Stomach smooth muscle (tissue), 2 donors: ENCODE results near the gene ACTG2.

Source experiments
- H3K27ac ChIP-seq: one replicate; pipeline ENCODE4 v1.7.0; 2013; ENCODE audit warnings: mild to moderate bottlenecking, low read length, inconsistent platforms
- H3K27me3 ChIP-seq, 2 donors: one replicate each; pipeline ENCODE4 v1.7.0; 2013; ENCODE audit warnings: low read length in 2 of 2; ENCODE audit not compliant: insufficient read depth in 2 of 2, control insufficient read depth in 1 of 2
- H3K36me3 ChIP-seq, 2 donors: one replicate each; pipeline ENCODE4 v1.7.0; 2013; ENCODE audit warnings: low read length in 2 of 2; ENCODE audit not compliant: control insufficient read depth in 2 of 2, insufficient read depth in 2 of 2
- H3K4me1 ChIP-seq: one replicate; pipeline ENCODE4 v1.7.0; 2013; ENCODE audit warnings: low read length; ENCODE audit not compliant: control insufficient read depth, insufficient read depth
- H3K4me3 ChIP-seq, 2 donors: one replicate each; pipeline ENCODE4 v1.7.0; 2013; ENCODE audit warnings: low read length in 2 of 2
- H3K9ac ChIP-seq, 2 donors: one replicate each; pipeline ENCODE4 v1.7.0; 2013; ENCODE audit warnings: low read length in 2 of 2, mild to moderate bottlenecking in 1 of 2
- H3K9me3 ChIP-seq, 2 donors: one replicate each; pipeline ENCODE4 v1.7.0; 2013; ENCODE audit warnings: low read length in 2 of 2; ENCODE audit not compliant: control insufficient read depth in 2 of 2
- donor health status: healthy.
- donor health status: Pancreatic carcinoma.

The ACTG2 gene

DNA sequence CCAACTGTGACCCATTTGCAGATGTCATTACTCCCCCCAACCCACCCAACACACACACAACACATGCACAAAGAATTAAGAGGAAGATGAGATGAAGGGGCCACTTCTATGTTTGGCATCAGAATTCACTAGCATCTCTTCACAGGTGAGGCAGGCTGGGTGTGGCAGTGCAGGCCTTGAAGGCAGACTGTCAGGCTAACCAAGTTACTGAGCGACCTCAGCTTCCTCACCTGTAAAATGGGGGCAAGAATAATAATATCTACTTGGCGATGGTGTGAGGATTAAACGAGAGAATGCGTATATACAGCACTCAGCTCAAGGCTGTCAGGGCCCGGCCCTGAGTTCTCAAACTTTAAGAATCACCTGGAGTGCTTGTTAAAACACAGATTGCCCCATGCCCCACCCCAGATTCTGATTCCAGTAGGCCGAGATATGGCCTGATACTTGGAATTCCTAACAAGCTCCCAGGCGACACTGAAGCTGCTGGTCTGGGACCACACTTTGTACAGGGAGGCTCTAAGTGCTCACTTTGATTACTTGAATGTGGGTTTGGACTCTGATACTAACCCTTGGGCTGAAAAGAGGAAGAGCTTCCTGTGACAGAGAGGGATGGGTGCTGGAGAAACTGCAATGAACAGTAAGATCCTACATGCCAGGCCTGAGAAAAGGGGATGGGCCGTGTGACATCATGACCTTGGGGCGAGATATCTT is 1.1 kb downstream of the ACTG2 start:
- H3K27ac ChIP-seq = peak overlapping the region; percentile 100
- peak overlapping the region; percentile 90 to 97 for H3K4me3 ChIP-seq
- H3K9ac ChIP-seq = peak overlapping the region; percentile 99 to 100
- peaks cover 32 to 51% of the 10 kb centered on the region in 2 donors for H3K36me3 ChIP-seq
- H3K9me3 ChIP-seq = no peaks in the 10 kb centered on the region
- no peaks in the 10 kb centered on the region for H3K27me3 ChIP-seq
- H3K4me1 ChIP-seq = peaks cover 32% of the 10 kb centered on the region

DNA sequence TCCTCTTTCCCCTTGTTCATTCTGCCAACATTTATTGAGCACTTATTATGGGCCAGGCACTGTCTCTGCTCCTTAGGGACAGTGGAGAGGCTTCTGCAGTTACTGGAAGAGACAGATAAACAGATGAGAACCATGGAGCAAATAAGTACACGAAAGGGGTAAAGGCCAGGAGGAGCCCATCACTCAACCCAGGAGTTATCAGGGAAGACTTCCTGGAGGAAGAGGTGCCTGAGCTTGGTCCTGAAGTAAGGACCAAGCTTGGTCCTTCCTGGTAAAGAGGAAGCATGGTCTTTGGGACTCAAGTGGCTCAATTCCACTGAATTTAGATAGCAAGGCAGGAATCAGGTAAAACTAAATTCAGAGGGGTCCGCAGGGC is 1.7 kb downstream of the ACTG2 start:
- no peaks in the 10 kb centered on the region for H3K27me3 ChIP-seq
- H3K4me3 ChIP-seq = peak overlapping the region; percentile 90 to 97
- H3K4me1 ChIP-seq = peaks cover 32% of the 10 kb centered on the region
- H3K9me3 ChIP-seq = no peaks in the 10 kb centered on the region
- peak overlapping the region; percentile 99 to 100 for H3K9ac ChIP-seq
- H3K27ac ChIP-seq = peak overlapping the region; percentile 100
- H3K36me3 ChIP-seq = peaks cover 32 to 52% of the 10 kb centered on the region in 2 donors

DNA sequence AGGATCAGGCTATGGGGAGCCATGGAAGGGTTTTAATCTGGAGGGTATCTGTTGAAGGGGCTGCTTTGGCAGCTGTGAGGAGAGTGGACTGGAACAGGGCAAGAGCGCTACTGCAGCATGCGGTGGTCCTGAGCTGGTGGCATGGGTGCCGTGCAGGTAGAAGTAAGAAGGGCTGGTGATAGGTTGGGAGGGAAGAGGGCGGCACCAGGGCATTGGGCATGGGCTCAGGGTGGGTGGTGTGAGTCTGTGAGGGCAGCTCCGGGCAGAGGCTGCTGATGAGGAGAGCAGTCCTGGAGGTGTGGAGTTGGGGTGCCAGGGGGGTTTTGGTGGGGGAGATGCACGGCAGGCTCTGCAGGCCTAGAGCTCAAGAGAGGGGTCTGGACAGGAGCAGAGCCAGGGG is 2.1 kb downstream of the ACTG2 start:
- Histone ChIP-seq H3K27ac (peak overlapping the region; percentile 100), H3K36me3 (peaks cover 36 to 56% of the 10 kb centered on the region in 2 donors), H3K9ac (peak overlapping the region; percentile 99 to 100), H3K27me3 (no peaks in the 10 kb centered on the region), H3K4me3 (peak overlapping the region; percentile 90 to 97), H3K4me1 (peaks cover 35% of the 10 kb centered on the region), H3K9me3 (no peaks in the 10 kb centered on the region)

- H3K9ac ChIP-seq = peak overlapping the region; percentile 99 to 100
- H3K4me1 ChIP-seq = peaks cover 37% of the 10 kb centered on the region
- no peaks in the 10 kb centered on the region for H3K9me3 ChIP-seq
- no peaks in the 10 kb centered on the region for H3K27me3 ChIP-seq
- peaks cover 41 to 62% of the 10 kb centered on the region in 2 donors for H3K36me3 ChIP-seq
- peak overlapping the region; percentile 90 to 97 for H3K4me3 ChIP-seq
- peak overlapping the region; percentile 100 for H3K27ac ChIP-seq
Observed at GRCh38 chr2:73895473-73895872, 2.7 kb downstream of the ACTG2 start.

DNA sequence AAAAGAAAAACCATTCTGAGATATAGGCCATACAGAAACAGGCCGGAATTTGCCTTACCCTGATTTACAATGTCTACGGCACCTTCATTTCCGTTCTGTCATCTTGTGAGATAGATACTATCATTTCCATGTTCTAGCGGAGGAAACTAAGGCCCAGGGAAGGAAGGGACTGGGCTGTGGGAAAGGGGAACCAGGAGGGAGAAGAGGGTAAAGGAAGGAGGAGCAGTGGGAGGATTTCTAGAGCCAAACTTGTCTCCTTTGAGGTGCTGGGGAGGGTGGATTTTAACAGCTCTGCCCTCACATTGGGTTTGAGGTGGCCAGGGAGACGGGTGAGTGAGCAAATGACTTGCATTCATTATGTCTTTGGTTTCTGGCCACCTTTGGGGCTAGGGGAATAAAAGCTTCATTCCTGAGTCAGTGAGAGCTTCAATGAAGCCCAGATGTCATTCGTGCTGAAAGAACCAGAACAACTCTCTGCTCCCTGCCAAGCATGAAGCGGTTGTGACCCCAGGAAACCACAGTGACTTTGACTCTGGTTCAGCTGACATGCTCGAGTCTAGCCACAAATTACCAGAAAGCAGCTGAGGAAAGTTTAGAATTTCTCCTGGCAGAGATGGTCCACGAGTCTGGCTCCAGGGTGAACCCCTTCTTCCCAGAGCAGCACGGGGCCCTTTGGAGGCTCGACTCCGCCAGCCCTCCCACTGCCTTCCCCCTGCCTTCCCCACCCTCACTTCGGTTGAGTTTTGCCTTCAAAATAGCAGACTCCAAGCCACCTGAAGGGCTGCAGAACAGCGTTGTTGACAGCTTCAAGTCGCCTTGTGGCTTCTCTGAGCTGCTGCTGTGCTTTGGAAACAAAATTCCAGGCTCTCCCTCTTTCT is 3.8 kb downstream of the ACTG2 start:
- Histone ChIP-seq H3K9ac (peak overlapping the region; percentile 99 to 100), H3K36me3 (peaks cover 49 to 74% of the 10 kb centered on the region in 2 donors), H3K4me1 (peaks cover 35% of the 10 kb centered on the region), H3K4me3 (peak overlapping the region; percentile 90 to 97), H3K9me3 (no peaks in the 10 kb centered on the region), H3K27ac (peak overlapping the region; percentile 100), H3K27me3 (no peaks in the 10 kb centered on the region)

DNA sequence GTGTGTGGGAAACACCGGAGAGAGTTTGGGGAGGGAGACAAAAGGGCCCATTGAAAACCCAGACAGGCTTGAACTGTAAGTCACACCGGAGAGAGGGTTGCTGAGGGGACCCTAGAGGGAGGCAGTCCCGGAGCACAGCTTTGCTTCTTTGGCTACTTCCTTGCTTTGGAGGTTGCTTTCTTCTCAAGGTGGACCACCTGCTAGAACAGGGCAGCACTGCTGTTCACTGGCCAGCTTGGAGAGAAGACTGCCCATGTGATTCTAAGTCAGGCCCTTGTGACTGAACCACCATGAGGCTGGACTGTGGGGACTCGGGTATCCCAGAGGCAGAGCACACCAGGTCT is 4.4 kb downstream of the ACTG2 start:
- Histone ChIP-seq H3K9me3 (no peaks in the 10 kb centered on the region), H3K9ac (peak overlapping the region; percentile 99 to 100), H3K4me3 (peak overlapping the region; percentile 90 to 97), H3K27me3 (no peaks in the 10 kb centered on the region), H3K27ac (peak overlapping the region; percentile 100), H3K36me3 (peaks cover 55 to 80% of the 10 kb centered on the region in 2 donors), H3K4me1 (peaks cover 36% of the 10 kb centered on the region)

DNA sequence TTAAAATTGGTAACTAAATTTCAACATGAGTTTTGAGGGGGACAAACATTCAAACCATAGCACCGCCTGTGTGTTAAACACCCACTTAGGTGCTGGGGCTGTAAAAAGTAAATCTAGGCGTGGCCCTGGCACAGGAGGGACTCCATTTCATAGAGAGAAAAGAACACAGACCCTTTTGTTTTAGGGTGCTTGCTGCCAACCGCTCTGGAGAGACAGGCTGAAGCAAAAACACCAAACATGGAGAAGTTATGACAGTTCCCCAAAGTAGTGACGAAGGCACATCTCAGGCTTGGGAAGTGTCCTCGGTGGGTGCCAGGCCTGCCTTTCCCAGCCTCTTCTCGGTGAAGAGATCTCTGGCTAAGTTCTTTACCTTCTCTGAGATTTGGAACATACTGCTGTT is 5.1 kb downstream of the ACTG2 start:
- peak overlapping the region; percentile 90 to 97 for H3K4me3 ChIP-seq
- H3K27ac ChIP-seq = peak overlapping the region; percentile 100
- peaks cover 62 to 87% of the 10 kb centered on the region in 2 donors for H3K36me3 ChIP-seq
- H3K27me3 ChIP-seq = no peaks in the 10 kb centered on the region
- H3K9ac ChIP-seq = peak overlapping the region; percentile 99 to 100
- no peaks in the 10 kb centered on the region for H3K9me3 ChIP-seq
- peaks cover 39% of the 10 kb centered on the region for H3K4me1 ChIP-seq

GRCh38 chr2:73899801-73900336 is 7.1 kb downstream of the ACTG2 start:
- H3K27me3 ChIP-seq = no peaks in the 10 kb centered on the region
- peaks cover 57 to 74% of the 10 kb centered on the region in 2 donors for H3K36me3 ChIP-seq
- H3K9me3 ChIP-seq = no peaks in the 10 kb centered on the region
- peak overlapping the region; percentile 66 to 97 for H3K4me3 ChIP-seq
- peak overlapping the region; percentile 84 to 99 for H3K9ac ChIP-seq
- H3K4me1 ChIP-seq = peaks cover 42% of the 10 kb centered on the region
- peak overlapping the region; percentile 100 for H3K27ac ChIP-seq

DNA sequence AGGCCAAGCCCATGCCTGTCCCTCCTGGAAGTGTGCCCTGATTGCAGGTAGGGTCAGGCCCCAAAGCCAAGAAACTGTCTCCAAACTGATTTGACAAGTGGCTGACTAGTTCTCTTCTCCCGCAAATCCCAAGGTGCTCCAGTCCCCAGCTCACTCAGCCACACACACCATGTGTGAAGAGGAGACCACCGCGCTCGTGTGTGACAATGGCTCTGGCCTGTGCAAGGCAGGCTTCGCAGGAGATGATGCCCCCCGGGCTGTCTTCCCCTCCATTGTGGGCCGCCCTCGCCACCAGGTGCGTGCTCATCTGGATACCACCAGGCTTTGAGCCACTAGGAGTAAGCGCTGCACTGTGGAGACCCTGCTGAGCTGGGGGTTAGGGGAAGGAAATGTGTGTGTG is 8.3 kb downstream of the ACTG2 start:
- Histone ChIP-seq H3K9ac (peak overlapping the region; percentile 84 to 99), H3K9me3 (no peaks in the 10 kb centered on the region), H3K4me1 (peaks cover 42% of the 10 kb centered on the region), H3K36me3 (peaks cover 54 to 67% of the 10 kb centered on the region in 2 donors), H3K27ac (peak overlapping the region; percentile 100), H3K27me3 (no peaks in the 10 kb centered on the region), H3K4me3 (peak overlapping the region; percentile 66 to 97)

GRCh38 chr2:73902284-73902683 is 9.5 kb downstream of the ACTG2 start:
- peak overlapping the region; percentile 100 for H3K27ac ChIP-seq
- peak overlapping the region; percentile 10 to 35 for H3K4me3 ChIP-seq
- H3K36me3 ChIP-seq = peaks cover 51 to 59% of the 10 kb centered on the region in 2 donors
- H3K9me3 ChIP-seq = no peaks in the 10 kb centered on the region
- no peaks in the 10 kb centered on the region for H3K27me3 ChIP-seq
- H3K4me1 ChIP-seq = peaks cover 41% of the 10 kb centered on the region
- H3K9ac ChIP-seq = peak overlapping the region; percentile 43 to 84
